ENCODE measurements around the gene NPAS2. TPM values are rescaled to one million over a fixed set of nuclear protein-coding genes. Genes with fewer than 3 reads are reported as not detected.

Gene NPAS2
- total RNA-seq, 2 donors from 2014 or later: 1.1 to 1.6 TPM

DNA sequence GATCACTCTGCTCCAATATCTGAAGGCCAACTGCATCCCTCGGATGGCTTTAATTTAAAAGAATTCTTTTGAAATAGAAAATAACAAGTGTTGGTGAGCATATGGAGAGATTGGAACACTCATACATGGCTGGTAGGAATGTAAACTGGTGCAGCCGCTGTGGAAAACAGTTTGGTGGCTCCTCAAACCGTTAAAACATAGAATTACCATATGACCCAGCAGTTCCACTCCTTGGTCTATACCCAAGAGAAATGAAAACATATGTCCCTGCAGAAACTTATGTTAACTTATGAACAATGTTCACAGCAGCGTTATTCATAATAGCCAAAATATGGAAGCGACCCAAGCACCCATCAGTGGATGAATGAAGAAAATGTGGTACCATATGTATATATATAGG, 60.1 kb downstream of the NPAS2 start:
- Histone ChIP-seq H3K4me3 (ENCODE audit: low read length) (no peak overlapping the region), H3K9ac (ENCODE audit: extremely low read depth, low read length, poor library complexity, severe bottlenecking) (no peak overlapping the region), H3K27ac (ENCODE audit: low read depth, low read length) (no peak overlapping the region), H3K36me3 (ENCODE audit: control insufficient read depth, insufficient read depth, low read length) (no peaks in the 10 kb centered on the region), H3K4me1 (ENCODE audit: control insufficient read depth, insufficient read depth, low read length) (no peaks in the 10 kb centered on the region), H3K27me3 (ENCODE audit: control insufficient read depth, insufficient read depth, low read length, poor library complexity, severe bottlenecking) (no peaks in the 10 kb centered on the region), H3K9me3 (ENCODE audit: control insufficient read depth, low read length) (no peaks in the 10 kb centered on the region)
- 90 to 92% methylated on average over 4 to 5 of the region's 5 CpGs for WGBS, 2 experiments (ENCODE audit: insufficient coverage in 1 of 2, insufficient read length in 1 of 2)
- TF ChIP-seq, protein P1, sequence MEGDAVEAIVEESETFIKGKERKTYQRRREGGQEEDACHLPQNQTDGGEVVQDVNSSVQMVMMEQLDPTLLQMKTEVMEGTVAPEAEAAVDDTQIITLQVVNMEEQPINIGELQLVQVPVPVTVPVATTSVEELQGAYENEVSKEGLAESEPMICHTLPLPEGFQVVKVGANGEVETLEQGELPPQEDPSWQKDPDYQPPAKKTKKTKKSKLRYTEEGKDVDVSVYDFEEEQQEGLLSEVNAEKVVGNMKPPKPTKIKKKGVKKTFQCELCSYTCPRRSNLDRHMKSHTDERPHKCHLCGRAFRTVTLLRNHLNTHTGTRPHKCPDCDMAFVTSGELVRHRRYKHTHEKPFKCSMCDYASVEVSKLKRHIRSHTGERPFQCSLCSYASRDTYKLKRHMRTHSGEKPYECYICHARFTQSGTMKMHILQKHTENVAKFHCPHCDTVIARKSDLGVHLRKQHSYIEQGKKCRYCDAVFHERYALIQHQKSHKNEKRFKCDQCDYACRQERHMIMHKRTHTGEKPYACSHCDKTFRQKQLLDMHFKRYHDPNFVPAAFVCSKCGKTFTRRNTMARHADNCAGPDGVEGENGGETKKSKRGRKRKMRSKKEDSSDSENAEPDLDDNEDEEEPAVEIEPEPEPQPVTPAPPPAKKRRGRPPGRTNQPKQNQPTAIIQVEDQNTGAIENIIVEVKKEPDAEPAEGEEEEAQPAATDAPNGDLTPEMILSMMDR (conservative IDR thresholded peaks at IDR 0.05): no peak
- Mint-ChIP-seq H3K9me3 (no peaks in the 10 kb centered on the region), H3K4me3 (no peak overlapping the region), H3K27me3 (ENCODE audit: insufficient read depth) (no peaks in the 10 kb centered on the region), H3K36me3 (ENCODE audit: low read depth) (no peaks in the 10 kb centered on the region), H3K4me1 (peaks cover 7% of the 10 kb centered on the region), H3K27ac (no peak overlapping the region)
- no peak for DNase-seq

DNA sequence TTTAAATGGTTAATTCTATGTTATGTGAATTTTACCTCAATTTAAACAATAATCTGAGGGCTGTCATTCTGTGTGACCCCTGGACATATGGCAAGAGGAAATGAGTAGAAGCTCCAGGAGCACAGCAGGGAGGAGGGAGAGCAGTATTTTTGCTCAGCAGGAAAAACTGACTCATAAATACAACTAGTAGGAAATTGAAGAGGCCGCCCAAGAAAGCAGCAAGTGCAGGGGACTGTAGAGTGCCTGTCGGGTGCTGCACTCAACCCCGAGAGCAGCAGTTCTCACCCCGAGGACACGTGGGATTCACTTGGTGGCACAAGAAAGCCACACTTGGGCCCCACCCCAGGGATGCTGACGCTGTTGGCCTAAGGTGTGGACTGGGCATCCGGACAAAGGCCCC, 60.8 kb downstream of the NPAS2 start:
- 90 to 91% methylated on average over 2 to 7 of the region's 7 CpGs for WGBS, 2 experiments (ENCODE audit: insufficient coverage in 1 of 2, insufficient read length in 1 of 2)
- TF ChIP-seq, protein P1 (conservative IDR thresholded peaks at IDR 0.05): no peak
- Histone ChIP-seq H3K9ac (ENCODE audit: extremely low read depth, low read length, poor library complexity, severe bottlenecking) (no peak overlapping the region), H3K27ac (ENCODE audit: low read depth, low read length) (no peak overlapping the region), H3K27me3 (ENCODE audit: control insufficient read depth, insufficient read depth, low read length, poor library complexity, severe bottlenecking) (no peaks in the 10 kb centered on the region), H3K36me3 (ENCODE audit: control insufficient read depth, insufficient read depth, low read length) (no peaks in the 10 kb centered on the region), H3K4me3 (ENCODE audit: low read length) (no peak overlapping the region), H3K9me3 (ENCODE audit: control insufficient read depth, low read length) (no peaks in the 10 kb centered on the region), H3K4me1 (ENCODE audit: control insufficient read depth, insufficient read depth, low read length) (no peaks in the 10 kb centered on the region)
- H3K4me3 Mint-ChIP-seq: no peak overlapping the region
- H3K9me3 Mint-ChIP-seq: no peaks in the 10 kb centered on the region
- H3K27me3 Mint-ChIP-seq (ENCODE audit: insufficient read depth): no peaks in the 10 kb centered on the region
- H3K4me1 Mint-ChIP-seq: peaks cover 4% of the 10 kb centered on the region
- peak; percentile 39 for DNase-seq
- H3K36me3 Mint-ChIP-seq (ENCODE audit: low read depth): no peaks in the 10 kb centered on the region
- H3K27ac Mint-ChIP-seq: no peak overlapping the region

DNA sequence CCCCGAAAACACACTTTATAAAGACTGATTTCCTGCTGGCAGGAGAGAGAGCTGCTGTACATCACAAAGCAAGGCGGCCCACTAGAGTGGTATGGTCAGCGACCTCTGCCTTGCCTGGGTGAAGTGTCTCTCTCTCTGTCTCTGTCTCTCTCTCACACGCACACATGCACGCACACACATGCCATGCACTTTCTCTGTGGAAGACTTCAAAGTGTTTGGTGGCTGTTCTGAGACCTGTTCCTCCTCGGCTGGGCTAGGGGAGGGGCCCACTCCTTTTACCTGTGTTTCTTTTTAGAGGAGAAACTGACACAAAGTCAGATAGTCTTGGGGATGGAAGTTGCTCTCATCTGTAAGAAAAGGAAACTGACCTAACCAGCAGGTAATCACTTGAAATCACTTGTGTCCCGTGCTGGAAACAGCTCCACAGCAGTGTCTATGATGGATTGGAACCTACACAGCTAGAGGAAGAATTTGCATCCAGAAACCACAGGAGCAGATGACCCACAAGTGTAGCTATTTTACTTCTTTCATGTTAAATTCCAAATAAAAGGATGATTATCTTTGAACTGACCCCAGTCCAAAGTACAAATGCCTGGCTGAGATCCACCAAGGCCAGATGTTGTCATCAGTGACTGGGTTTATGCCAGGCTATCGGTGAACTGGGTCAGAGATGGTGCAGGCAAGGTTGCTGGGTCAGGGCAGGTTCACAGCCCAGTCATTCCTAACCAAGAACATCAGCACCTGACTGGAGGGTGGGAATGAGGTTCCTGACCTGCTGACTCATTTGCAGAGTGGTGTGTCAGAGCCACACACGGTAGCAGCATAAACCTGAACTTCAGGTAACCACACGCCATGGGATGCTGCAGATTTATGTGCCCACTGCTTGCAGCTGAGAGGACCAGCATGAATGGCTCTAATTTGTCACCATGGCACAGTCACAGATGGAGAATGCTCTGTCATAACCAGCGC, 63.0 kb downstream of the NPAS2 start:
- no peaks in the 10 kb centered on the region for H3K36me3 Mint-ChIP-seq (ENCODE audit: low read depth)
- peaks cover 9% of the 10 kb centered on the region for H3K4me1 Mint-ChIP-seq
- peak; percentile 34 for DNase-seq
- no peaks in the 10 kb centered on the region for H3K36me3 ChIP-seq (ENCODE audit: control insufficient read depth, insufficient read depth, low read length)
- no peak overlapping the region for H3K27ac ChIP-seq (ENCODE audit: low read depth, low read length)
- H3K9me3 Mint-ChIP-seq: no peaks in the 10 kb centered on the region
- no peaks in the 10 kb centered on the region for H3K4me1 ChIP-seq (ENCODE audit: control insufficient read depth, insufficient read depth, low read length)
- H3K4me3 Mint-ChIP-seq: no peak overlapping the region
- no peak overlapping the region for H3K9ac ChIP-seq (ENCODE audit: extremely low read depth, low read length, poor library complexity, severe bottlenecking)
- no peaks in the 10 kb centered on the region for H3K27me3 ChIP-seq (ENCODE audit: control insufficient read depth, insufficient read depth, low read length, poor library complexity, severe bottlenecking)
- WGBS, 2 experiments (ENCODE audit: insufficient coverage in 1 of 2, insufficient read length in 1 of 2): 89 to 90% methylated on average over 7 to 11 of the region's 11 CpGs
- no peaks in the 10 kb centered on the region for H3K27me3 Mint-ChIP-seq (ENCODE audit: insufficient read depth)
- H3K4me3 ChIP-seq (ENCODE audit: low read length): no peak overlapping the region
- TF ChIP-seq, protein P1 (conservative IDR thresholded peaks at IDR 0.05): no peak
- no peak overlapping the region for H3K27ac Mint-ChIP-seq
- H3K9me3 ChIP-seq (ENCODE audit: control insufficient read depth, low read length): no peaks in the 10 kb centered on the region
